GM12878 (cell line): Measurements from ENCODE around the gene DTX2. TPM values are rescaled to one million over a fixed set of nuclear protein-coding genes. Genes with fewer than 3 reads are reported as not detected.

Experiments
- ATAC-seq: fragments of 200-7000 bp; cut with Tn5 transposase; 3 replicates; pipeline ENCODE4 v1.9.1; 2020; ENCODE audit warnings: mild to moderate bottlenecking, moderate library complexity
- BruUV-seq: library from RNA; stranded (reverse); fragments of 400-500 nt; replicated peaks from 2 replicates; lab custom pipeline; 2021; lab: Mats Ljungman, UMichigan
- CTCF ChIA-PET: fragments of 300-600 bp; sonication (Branson Sonifier 250); formaldehyde crosslinking; extraction: SDS; loops from one replicate; lab custom pipeline; 2021; ENCODE audit warnings: inconsistent platforms; lab: Yijun Ruan, JAX
- POLR2A ChIA-PET: fragments of 350-600 bp; formaldehyde crosslinking; extraction: SDS; loops from one replicate; lab custom pipeline; 2021; ENCODE audit warnings: inconsistent platforms; lab: Charles Lee
- RAD21 ChIA-PET: fragments of 300-600 bp; sonication (Branson Sonifier 250); formaldehyde crosslinking; loops from one replicate; lab custom pipeline; 2023; ENCODE audit warnings: antibody characterized with exemption; ENCODE audit not compliant: unreplicated experiment; lab: Charles Lee
- SMC1A ChIA-PET: fragments of 300-600 bp; sonication (Branson Sonifier 250); formaldehyde crosslinking; loops from one replicate; lab custom pipeline; 2023; ENCODE audit not compliant: unreplicated experiment, uncharacterized antibody; lab: Charles Lee
- DNase-seq: peaks from one replicate; pipeline ENCODE4 v3.0.0-alpha.2; 2011; ENCODE audit warnings: low read depth, low spot score
- FAIRE-seq: peaks from 3 replicates; lab custom pipeline; 2011; peaks lifted over from hg19 to GRCh38; lab: Jason Lieb, UNC
- H2AFZ ChIP-seq: 2 replicates; pipeline ENCODE4 v1.6.0; 2011; ENCODE audit warnings: low read depth, low read length, control low read depth; ENCODE audit not compliant: control insufficient read depth
- H3K27ac ChIP-seq: 2 replicates; pipeline ENCODE4 v1.5.1; 2011; ENCODE audit warnings: control low read depth; ENCODE audit not compliant: control insufficient read depth, insufficient read depth
- H3K27me3 ChIP-seq, 2 experiments: replicated peaks in 1 of 2; 2 replicates each; pipeline versions ENCODE4 v1.6.0 to v1.6.1; 2011; ENCODE audit warnings: low read length in 1 of 2; ENCODE audit not compliant: control insufficient read depth in 2 of 2, insufficient read depth in 2 of 2
- H3K36me3 ChIP-seq, 2 experiments: 2 replicates each; pipeline ENCODE4 v1.5.1; 2011; ENCODE audit warnings: low read length in 1 of 2; ENCODE audit not compliant: control insufficient read depth in 2 of 2, insufficient read depth in 2 of 2
- H3K4me1 ChIP-seq: 2 replicates; pipeline ENCODE4 v1.6.1; 2011; ENCODE audit warnings: mild to moderate bottlenecking, low read length, moderate library complexity, mixed read lengths; ENCODE audit not compliant: control insufficient read depth, insufficient read depth
- H3K4me2 ChIP-seq: 2 replicates; pipeline ENCODE4 v1.6.0; 2011; ENCODE audit warnings: control low read depth; ENCODE audit not compliant: control insufficient read depth, insufficient read depth
- H3K4me3 ChIP-seq: fragments of 200-600 bp; sonication (generic); 2 replicates; pipeline ENCODE4 v1.5.1; 2016
- H3K79me2 ChIP-seq: 2 replicates; pipeline ENCODE4 v1.6.0; 2011; ENCODE audit warnings: low read length; ENCODE audit not compliant: control insufficient read depth, insufficient read depth
- H3K9ac ChIP-seq: 2 replicates; pipeline ENCODE4 v1.8.0; 2011; ENCODE audit warnings: low read length, control low read depth, mixed read lengths; ENCODE audit not compliant: control insufficient read depth, insufficient read depth
- H3K9me3 ChIP-seq: replicated peaks from 3 replicates; pipeline ENCODE4 v1.5.1; 2011; ENCODE audit warnings: mild to moderate bottlenecking, low read length; ENCODE audit not compliant: control insufficient read depth, insufficient read depth
- H4K20me1 ChIP-seq: 2 replicates; pipeline ENCODE4 v1.6.0; 2011; ENCODE audit not compliant: control insufficient read depth, insufficient read depth
- BACH1 ChIP-seq: fragments of 450-650 bp; IDR thresholded peaks from 2 replicates; pipeline ENCODE4 v1.6.1; 2017; ENCODE audit warnings: mild to moderate bottlenecking, borderline replicate concordance
- EZH2 ChIP-seq: IDR thresholded peaks from 2 replicates; pipeline ENCODE4 v1.6.1; 2012; ENCODE audit warnings: low read depth, mild to moderate bottlenecking, control low read depth, inconsistent platforms, low read length, borderline replicate concordance; ENCODE audit not compliant: control insufficient read depth
- HDAC6 ChIP-seq: fragments of 200-600 bp; sonication (generic); IDR thresholded peaks from one replicate; pipeline ENCODE4 v1.8.0; 2017; ENCODE audit warnings: antibody characterized with exemption; ENCODE audit not compliant: unreplicated experiment
- RCOR1 ChIP-seq: conservative IDR thresholded peaks from 2 replicates; pipeline ENCODE4 v1.6.1; 2012; ENCODE audit warnings: low read depth, low read length, improper control_type of control experiment
- TBL1XR1 ChIP-seq: IDR thresholded peaks from 2 replicates; pipeline ENCODE4 v1.6.1; 2012; ENCODE audit warnings: low read depth, low read length, improper control_type of control experiment
- ZBTB4 ChIP-seq: fragments of 450-650 bp; formaldehyde crosslinking; IDR thresholded peaks from 2 replicates; pipeline ENCODE4 v1.4.0; 2022; ENCODE audit warnings: mild to moderate bottlenecking, moderate library complexity
- WGBS: methylation state at CpG from one replicate; pipeline ENCODE4 v1.1.6; 2016; ENCODE audit warnings: low lambda C conversion rate; ENCODE audit not compliant: insufficient replicate concordance, insufficient coverage; ENCODE audit errors: missing lambda C conversion rate; 5-methylcytosine and 5-hydroxymethylcytosine counted together
- in situ Hi-C: fragments of 300-500 bp; cut with MboI; formaldehyde crosslinking; loops from 9 replicates; pipeline ENCODE4 v1.14.3; 2018; ENCODE audit warnings: mixed read lengths
- intact Hi-C: fragments of 100-400 bp; cut with micrococcal nuclease; formaldehyde crosslinking; loops from one replicate; pipeline ENCODE4 v1.14.2; 2022; ENCODE audit not compliant: unreplicated experiment
- polyA plus RNA-seq, 11 experiments: library from polyadenylated mRNA; depleted of rRNA in 4 of 11; unstranded in 6 of 11; stranded (reverse) in 5 of 11; fragments of >200 nt; fragmentation: Nextera tagmentation in 4 of 11; fragmentation: Illumina TruSeq in 1 of 11; extraction: Ambion mirVana in 4 of 11; extraction: Trizol in 1 of 11; gene quantifications; 1 replicate in 1 of 11; 2 replicates in 10 of 11; pipeline versions ENCODE4 v1.2.1 to v1.2.3, GENCODE V29; 2011 to 2016; ENCODE audit warnings: inconsistent platforms in 2 of 11, missing spikeins in 2 of 11, low read depth in 1 of 11
- total RNA-seq, 4 experiments: library from RNA; depleted of rRNA in 3 of 4; stranded (reverse); fragments of >200 nt in 3 of 4; fragmentation: Illumina TruSeq in 1 of 4; extraction: Trizol in 1 of 4; gene quantifications; 2 replicates each; pipeline versions ENCODE4 v1.2.1 to v1.2.3, GENCODE V29; 2013 to 2021

Gene DTX2
- total and polyA plus RNA-seq, 10 of the 15 experiments (the other 5 are each of a cell fraction or from before 2014, with no cell fraction given): 0.14 to 31.0 (median 11.0) TPM

GRCh38 chr7:76428868-76429805 is 32.4 kb upstream of the DTX2 start:
- H3K27ac ChIP-seq: no peak overlapping the region
- ChIA-PET RAD21 (no interaction called here), POLR2A (no interaction called here), SMC1A (no interaction called here)
- in situ Hi-C loops (no loop called here), intact Hi-C loops (no loop called here)
- BruUV-seq: no TSS peak
- no peak overlapping the region for H2AFZ ChIP-seq
- no peak overlapping the region for H3K9ac ChIP-seq
- TF ChIP-seq BACH1 (no peak), RCOR1 (no peak), ZBTB4 (CRISPR knock-in tag) (no peak), HDAC6 (no peak), TBL1XR1 (no peak), EZH2 (no peak)
- TF ChIP-seq, all 136 proteins: peak for 0
- DNase-seq (no peak), FAIRE-seq (no peak), ATAC-seq (no peak)
- no peaks in the 10 kb centered on the region for H3K36me3 ChIP-seq
- no peak overlapping the region for H3K4me3 ChIP-seq
- no peaks in the 10 kb centered on the region for H3K79me2 ChIP-seq
- no peaks in the 10 kb centered on the region for H3K9me3 ChIP-seq
- CTCF ChIA-PET: interaction anchor here (0.6 kb wide), 1 partner anchor 156 kb away, joined by 3 read pairs; no protein-coding TSS in a partner anchor
- 77% methylated on average over 18 of the region's 18 CpGs for WGBS
- no peaks in the 10 kb centered on the region for H4K20me1 ChIP-seq
- peaks cover 10% of the 10 kb centered on the region for H3K4me1 ChIP-seq
- H3K4me2 ChIP-seq: no peak overlapping the region
- H3K27me3 ChIP-seq: no peaks in the 10 kb centered on the region
